MM.1S (cell line): ENCODE data around the gene EIF2A.

Experiments
- DNase-seq: peaks from one replicate; pipeline ENCODE4 v3.0.0-alpha.2; 2015
- H2AFZ ChIP-seq: fragments of 300-600 bp; sonication (generic); 2 replicates; pipeline ENCODE4 v1.6.0; 2016; ENCODE audit warnings: antibody characterized with exemption, low read length
- H3F3A ChIP-seq: fragments of 300-600 bp; sonication (generic); 2 replicates; pipeline ENCODE4 v1.6.1; 2016; ENCODE audit warnings: mild to moderate bottlenecking, antibody characterized with exemption, low read length, moderate library complexity, mixed read lengths; ENCODE audit not compliant: insufficient read depth
- H3K27ac ChIP-seq: fragments of 300-600 bp; sonication (generic); 2 replicates; pipeline ENCODE4 v1.5.1; 2016; ENCODE audit warnings: mild to moderate bottlenecking, low read length
- H3K27me3 ChIP-seq: fragments of 300-600 bp; sonication (generic); replicated peaks from 2 replicates; pipeline ENCODE4 v1.6.0; 2016; ENCODE audit warnings: low read length; ENCODE audit not compliant: insufficient read depth
- H3K36me3 ChIP-seq: fragments of 300-600 bp; sonication (generic); replicated peaks from 2 replicates; pipeline ENCODE4 v1.6.1; 2016; ENCODE audit warnings: mild to moderate bottlenecking, low read length, mixed read lengths; ENCODE audit not compliant: insufficient read depth
- H3K4me1 ChIP-seq: fragments of 300-600 bp; sonication (generic); 2 replicates; pipeline ENCODE4 v1.6.1; 2016; ENCODE audit warnings: low read length, mixed read lengths
- H3K4me2 ChIP-seq: fragments of 300-600 bp; sonication (generic); 2 replicates; pipeline ENCODE4 v1.6.0; 2016; ENCODE audit warnings: low read depth, low read length
- H3K4me3 ChIP-seq: fragments of 300-600 bp; sonication (generic); 2 replicates; pipeline ENCODE4 v1.5.1; 2016; ENCODE audit warnings: low read length, mixed read lengths
- H3K79me2 ChIP-seq: fragments of 300-600 bp; sonication (generic); 2 replicates; pipeline ENCODE4 v1.6.1; 2016; ENCODE audit warnings: mixed run types, low read length, mixed read lengths
- H3K9ac ChIP-seq: fragments of 300-600 bp; sonication (generic); 2 replicates; pipeline ENCODE4 v1.6.1; 2016; ENCODE audit warnings: low read length, mixed read lengths
- H3K9me2 ChIP-seq: fragments of 300-600 bp; sonication (generic); replicated peaks from 2 replicates; pipeline ENCODE4 v1.6.1; 2016; ENCODE audit warnings: mild to moderate bottlenecking, low read length, mixed read lengths; ENCODE audit not compliant: insufficient read depth
- H3K9me3 ChIP-seq: fragments of 300-600 bp; sonication (generic); replicated peaks from 2 replicates; pipeline ENCODE4 v1.6.1; 2016; ENCODE audit warnings: mild to moderate bottlenecking, low read length, mixed read lengths; ENCODE audit not compliant: insufficient read depth
- H4K20me1 ChIP-seq: fragments of 300-600 bp; sonication (generic); 2 replicates; pipeline ENCODE4 v1.6.1; 2016; ENCODE audit warnings: mild to moderate bottlenecking, low read length, moderate library complexity, mixed read lengths; ENCODE audit not compliant: insufficient read depth
- EZH2 ChIP-seq: fragments of 300-600 bp; sonication (generic); optimal IDR thresholded peaks from 2 replicates; pipeline ENCODE3; 2017; ENCODE audit warnings: low read depth, mild to moderate bottlenecking, antibody characterized with exemption, low read length, mixed read lengths
- EZH2phosphoT487 ChIP-seq: fragments of 300-600 bp; sonication (generic); IDR thresholded peaks from 2 replicates; pipeline ENCODE4 v1.6.1; 2018; ENCODE audit warnings: antibody characterized with exemption, low read length
- TF ChIP-seq, protein P1 (sequence below): fragments of 300-600 bp; sonication (generic); IDR thresholded peaks from 2 replicates; pipeline ENCODE4 v1.5.1; 2016; ENCODE audit warnings: antibody characterized with exemption, low read length, mixed read lengths

EIF2A gene

DNA sequence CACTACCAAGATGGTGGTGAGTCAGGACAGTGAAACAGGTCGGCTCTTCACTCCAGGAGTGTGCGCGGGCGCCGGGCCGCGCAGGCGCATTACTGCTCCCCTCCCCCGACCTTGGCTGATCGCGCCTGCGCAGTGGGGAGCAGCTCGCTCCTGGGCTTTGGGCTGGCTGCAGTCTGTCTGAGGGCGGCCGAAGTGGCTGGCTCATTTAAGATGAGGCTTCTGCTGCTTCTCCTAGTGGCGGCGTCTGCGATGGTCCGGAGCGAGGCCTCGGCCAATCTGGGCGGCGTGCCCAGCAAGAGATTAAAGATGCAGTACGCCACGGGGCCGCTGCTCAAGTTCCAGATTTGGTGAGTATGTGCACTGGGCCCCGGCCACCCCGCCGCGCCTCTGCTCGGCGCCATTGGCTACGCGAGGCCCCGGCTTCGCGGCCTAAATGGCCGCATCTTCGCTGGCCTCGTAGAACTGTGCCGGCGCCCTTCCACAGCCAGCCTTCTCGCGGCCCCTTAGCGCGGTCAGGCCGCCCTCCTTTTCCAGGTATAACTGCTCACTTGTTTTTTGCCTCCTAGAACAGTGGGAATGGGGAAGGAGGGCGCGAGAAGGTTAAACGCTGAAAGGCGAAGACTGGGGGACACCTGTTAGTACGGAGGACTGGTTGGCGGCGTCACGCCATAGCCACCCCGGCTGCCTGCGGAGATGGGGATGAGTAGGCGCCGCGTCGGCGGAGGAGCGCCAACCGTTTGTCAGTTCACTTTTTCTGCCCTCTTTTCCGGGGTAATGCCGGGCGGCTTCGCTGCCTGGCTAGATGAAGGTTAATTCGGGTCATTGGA lies 56.8 kb downstream of the EIF2A start, which contains the start of gene SELENOT:
TSS of gene SELENOT (plus strand) at position 169 of the 827 bp plus-strand sequence. CDS start at position 211, 42 bp downstream.
- Histone ChIP-seq H3K27me3 (no peaks in the 10 kb centered on the region), H3K27ac (peak within 1 kb of the TSS; percentile 92), H4K20me1 (peaks cover 23% of the 10 kb centered on the region), H3K4me1 (peaks cover 44% of the 10 kb centered on the region), H3K36me3 (peaks cover 7% of the 10 kb centered on the region; the same call in 1 of the 2 replicates), H3K4me2 (peak within 1 kb of the TSS; percentile 61), H3K79me2 (peaks cover 92% of the 10 kb centered on the region), H2AFZ (0 out of 2 replicates have a peak within 1 kb of the TSS, but pooled peaks have one; percentile 4), H3K9me3 (no peaks in the 10 kb centered on the region), H3K9ac (peak within 1 kb of the TSS; percentile 96), H3F3A (peaks cover 45% of the 10 kb centered on the region), H3K4me3 (peak within 1 kb of the TSS; percentile 96), H3K9me2 (no peaks in the 10 kb centered on the region)
- TF ChIP-seq, protein P1, sequence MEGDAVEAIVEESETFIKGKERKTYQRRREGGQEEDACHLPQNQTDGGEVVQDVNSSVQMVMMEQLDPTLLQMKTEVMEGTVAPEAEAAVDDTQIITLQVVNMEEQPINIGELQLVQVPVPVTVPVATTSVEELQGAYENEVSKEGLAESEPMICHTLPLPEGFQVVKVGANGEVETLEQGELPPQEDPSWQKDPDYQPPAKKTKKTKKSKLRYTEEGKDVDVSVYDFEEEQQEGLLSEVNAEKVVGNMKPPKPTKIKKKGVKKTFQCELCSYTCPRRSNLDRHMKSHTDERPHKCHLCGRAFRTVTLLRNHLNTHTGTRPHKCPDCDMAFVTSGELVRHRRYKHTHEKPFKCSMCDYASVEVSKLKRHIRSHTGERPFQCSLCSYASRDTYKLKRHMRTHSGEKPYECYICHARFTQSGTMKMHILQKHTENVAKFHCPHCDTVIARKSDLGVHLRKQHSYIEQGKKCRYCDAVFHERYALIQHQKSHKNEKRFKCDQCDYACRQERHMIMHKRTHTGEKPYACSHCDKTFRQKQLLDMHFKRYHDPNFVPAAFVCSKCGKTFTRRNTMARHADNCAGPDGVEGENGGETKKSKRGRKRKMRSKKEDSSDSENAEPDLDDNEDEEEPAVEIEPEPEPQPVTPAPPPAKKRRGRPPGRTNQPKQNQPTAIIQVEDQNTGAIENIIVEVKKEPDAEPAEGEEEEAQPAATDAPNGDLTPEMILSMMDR, result peak; percentile 34
- no peak for TF ChIP-seq EZH2
- DNase-seq, result peak; percentile 96

DNA sequence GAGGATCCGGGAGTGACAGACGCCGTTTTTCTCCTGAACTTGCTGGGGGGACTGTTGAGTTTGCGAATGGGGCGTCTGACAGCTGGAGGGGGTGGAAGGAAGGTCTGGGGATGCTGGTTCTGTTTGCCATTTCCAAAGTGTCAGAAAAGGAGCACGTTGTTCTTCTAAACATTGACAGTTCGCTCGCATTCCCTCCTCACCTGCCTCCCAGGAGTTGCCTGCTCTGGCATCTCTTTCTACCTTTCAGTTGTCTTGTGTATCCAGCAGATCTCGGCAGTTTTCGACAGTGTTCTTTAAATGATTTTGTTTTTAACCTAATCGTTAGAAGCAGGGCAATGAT lies 57.4 kb downstream of the EIF2A start:
- peaks cover 11% of the 10 kb centered on the region; the same call in 1 of the 2 replicates for H3K36me3 ChIP-seq
- H4K20me1 ChIP-seq, result peaks cover 29% of the 10 kb centered on the region
- peak overlapping the region; percentile 96 for H3K9ac ChIP-seq
- no peaks in the 10 kb centered on the region for H3K27me3 ChIP-seq
- DNase-seq, result peak; percentile 33
- H2AFZ ChIP-seq, result 0 out of 2 replicates have a peak overlapping the region, but pooled peaks have one; percentile 4
- H3F3A ChIP-seq, result peaks cover 40% of the 10 kb centered on the region
- no peaks in the 10 kb centered on the region for H3K9me3 ChIP-seq
- H3K4me1 ChIP-seq, result peaks cover 48% of the 10 kb centered on the region
- peak overlapping the region; percentile 92 for H3K27ac ChIP-seq
- no peaks in the 10 kb centered on the region for H3K9me2 ChIP-seq
- H3K4me3 ChIP-seq, result peak overlapping the region; percentile 96
- H3K79me2 ChIP-seq, result peaks cover 98% of the 10 kb centered on the region
- H3K4me2 ChIP-seq, result peak overlapping the region; percentile 61
- TF ChIP-seq EZH2phosphoT487 (no peak), EZH2 (no peak)
- TF ChIP-seq, protein P1, result no peak

DNA sequence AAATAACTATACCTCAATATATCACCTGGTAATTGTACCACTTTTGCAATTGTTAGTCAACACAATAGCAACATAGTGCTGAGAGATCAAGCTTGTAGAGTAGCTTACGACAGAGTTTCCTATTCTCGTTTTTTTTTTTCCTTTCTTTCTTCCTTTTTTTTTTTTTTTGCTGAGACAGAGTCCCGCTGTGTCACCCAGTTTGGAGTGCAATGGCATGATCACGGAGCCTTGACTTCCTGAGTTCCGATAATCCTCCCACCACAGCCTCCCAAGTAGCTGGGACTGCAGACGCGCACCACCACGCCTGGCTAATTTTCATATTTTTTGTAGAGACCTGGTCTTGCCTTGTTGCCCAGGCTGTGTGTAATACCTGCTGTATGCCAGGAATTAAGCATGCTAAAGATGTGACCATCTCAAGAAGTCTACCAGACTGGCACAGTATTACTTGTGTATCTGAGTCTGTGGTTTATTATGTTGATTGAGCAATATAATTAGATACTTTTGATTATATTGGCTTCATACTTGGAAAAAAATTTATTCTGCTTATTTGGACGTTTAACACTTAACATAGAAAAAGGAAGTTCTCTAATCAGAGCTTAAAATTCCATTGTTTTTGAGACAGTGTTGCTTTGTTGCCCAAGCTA lies 59.5 kb downstream of the EIF2A start:
- peak overlapping the region; percentile 96 for H3K4me3 ChIP-seq
- peaks cover 11% of the 10 kb centered on the region; the same call in 1 of the 2 replicates for H3K36me3 ChIP-seq
- no peak overlapping the region; the same call in 1 of the 2 replicates for H3K27ac ChIP-seq
- H3K9ac ChIP-seq, result peak overlapping the region; percentile 96; the same call in 1 of the 2 replicates
- TF ChIP-seq EZH2phosphoT487, result no peak
- TF ChIP-seq, protein P1, result no peak
- no peak for TF ChIP-seq EZH2
- H3K79me2 ChIP-seq, result peaks cover 100% of the 10 kb centered on the region
- H3K9me2 ChIP-seq, result no peaks in the 10 kb centered on the region
- H3K9me3 ChIP-seq, result no peaks in the 10 kb centered on the region
- no peak overlapping the region for H2AFZ ChIP-seq
- no peak for DNase-seq
- peak overlapping the region; percentile 52 for H3K4me2 ChIP-seq
- H4K20me1 ChIP-seq, result peaks cover 48% of the 10 kb centered on the region
- peaks cover 49% of the 10 kb centered on the region for H3K4me1 ChIP-seq
- H3K27me3 ChIP-seq, result no peaks in the 10 kb centered on the region
- peaks cover 33% of the 10 kb centered on the region for H3F3A ChIP-seq
